NOMO-1 (cell line): Measurements from ENCODE around the gene NRDC.
"Not testable (repeated sequence)": the region's sequence is repeated elsewhere in the genome, so short reads cannot be mapped to it uniquely, and the experiment has no call there.

Experiments
- DNase-seq, 2 experiments: peaks; one replicate each; lab custom pipeline; 2025; ENCODE audit not compliant: unreplicated experiment in 2 of 2; lab: John Stamatoyannopoulos, UW

Gene NRDC

DNA sequence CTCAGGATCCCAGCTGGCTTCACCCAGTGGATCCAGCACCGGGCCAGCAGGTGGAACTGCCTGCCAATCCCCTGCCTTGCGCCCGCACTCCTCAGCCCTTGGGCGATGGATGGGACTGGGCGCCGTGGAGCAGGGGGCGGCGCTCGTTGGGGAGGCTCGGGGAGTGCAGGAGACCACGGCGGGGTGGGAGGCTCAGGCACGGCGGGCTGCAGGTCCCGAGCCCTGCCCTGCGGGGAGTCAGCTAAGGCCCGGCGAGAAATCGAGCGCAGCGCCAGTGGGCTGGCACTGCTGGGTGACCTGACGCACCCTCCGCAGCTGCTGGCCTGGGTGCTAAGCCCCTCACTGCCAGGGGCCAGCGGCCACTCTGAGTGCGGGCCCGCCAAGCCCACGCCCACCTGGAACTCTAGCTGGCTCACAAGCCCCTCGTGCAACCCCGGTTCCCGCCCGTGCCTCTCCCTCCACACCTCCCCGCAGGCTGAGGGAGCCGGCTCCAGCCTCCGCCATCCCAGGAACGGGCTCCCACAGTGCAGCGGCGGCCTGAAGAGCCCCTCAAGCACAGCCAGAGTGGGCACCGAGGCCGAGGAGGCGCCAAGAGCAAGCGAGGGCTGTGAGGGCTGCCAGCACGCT lies 31.1 kb downstream of the NRDC start:
- DNase-seq, result no peak

DNA sequence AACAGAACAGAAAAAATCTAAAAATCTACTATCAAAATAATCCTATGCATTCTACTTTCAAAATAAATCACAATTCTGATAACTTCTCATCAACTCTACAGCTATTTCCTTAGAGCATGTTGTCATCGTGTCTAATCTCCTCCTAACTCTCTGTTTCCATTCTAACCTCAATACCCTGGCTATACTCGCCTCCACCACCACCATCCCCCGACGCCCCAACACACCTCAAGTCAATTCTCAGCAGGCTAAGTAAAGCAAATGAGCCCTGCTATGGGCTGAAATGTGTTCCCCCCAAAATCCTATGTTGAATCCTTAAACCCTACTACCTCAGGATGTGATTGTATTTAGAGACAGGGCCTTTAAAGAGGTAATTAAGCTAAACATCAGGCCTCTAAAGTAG lies 34.6 kb downstream of the NRDC start:
- DNase-seq, result no peak

DNA sequence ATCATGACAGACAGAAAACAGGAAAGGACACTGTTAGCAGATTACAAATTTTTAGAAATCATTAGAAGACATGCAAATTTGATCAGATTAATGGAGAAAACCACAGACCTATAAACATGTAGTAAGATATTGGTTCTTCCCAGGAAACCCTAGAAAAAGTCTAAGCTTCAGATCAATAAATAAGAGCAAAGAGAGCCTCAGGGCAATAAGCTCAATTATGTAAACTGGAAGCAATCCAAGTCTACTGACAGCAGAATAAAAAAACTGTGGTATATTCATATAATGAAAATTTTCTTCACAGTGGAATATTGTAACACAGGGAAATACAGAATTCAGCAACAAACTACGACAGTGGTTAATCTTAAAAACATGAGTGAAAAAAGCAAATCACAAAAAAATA lies 36.3 kb downstream of the NRDC start:
- DNase-seq, result no peak

DNA sequence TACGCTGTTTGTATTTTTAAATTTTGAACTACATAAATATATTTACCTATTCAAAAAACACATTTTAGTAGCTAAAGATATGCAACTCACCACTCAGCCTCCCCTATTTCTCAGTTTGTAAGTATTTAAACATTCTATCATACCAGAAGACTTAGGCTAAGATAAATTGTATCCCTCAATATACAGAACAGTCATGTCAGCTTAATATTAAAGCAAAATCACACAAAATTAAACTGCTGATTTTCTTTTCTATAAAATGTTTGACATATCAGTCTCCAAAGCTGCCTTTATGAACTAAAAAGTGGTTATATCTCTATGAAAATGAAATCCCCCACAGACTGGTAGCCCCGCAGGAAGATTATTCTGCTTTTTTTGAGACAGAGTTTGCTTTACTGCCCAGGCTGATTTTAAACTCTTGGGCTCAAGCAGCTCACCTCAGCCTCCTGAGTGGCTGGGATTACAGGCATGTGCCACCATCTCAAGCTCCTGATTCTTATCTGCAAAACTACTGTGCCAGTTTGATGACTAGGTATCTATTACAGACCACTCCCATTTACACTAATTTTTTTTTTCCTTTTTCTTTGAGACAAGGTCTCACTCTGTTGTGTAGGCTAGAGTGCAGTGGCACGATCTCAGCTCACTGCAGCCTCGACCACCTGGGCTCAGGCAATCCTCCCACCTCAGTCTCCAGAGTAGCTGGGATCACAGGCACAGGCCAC lies 37.6 kb downstream of the NRDC start:
- no peak for DNase-seq

GRCh38 chr1:51840182-51840581 lies 38.3 kb downstream of the NRDC start:
- DNase-seq, result no peak

GRCh38 chr1:51839094-51839493 lies 39.4 kb downstream of the NRDC start:
- no peak for DNase-seq

DNA sequence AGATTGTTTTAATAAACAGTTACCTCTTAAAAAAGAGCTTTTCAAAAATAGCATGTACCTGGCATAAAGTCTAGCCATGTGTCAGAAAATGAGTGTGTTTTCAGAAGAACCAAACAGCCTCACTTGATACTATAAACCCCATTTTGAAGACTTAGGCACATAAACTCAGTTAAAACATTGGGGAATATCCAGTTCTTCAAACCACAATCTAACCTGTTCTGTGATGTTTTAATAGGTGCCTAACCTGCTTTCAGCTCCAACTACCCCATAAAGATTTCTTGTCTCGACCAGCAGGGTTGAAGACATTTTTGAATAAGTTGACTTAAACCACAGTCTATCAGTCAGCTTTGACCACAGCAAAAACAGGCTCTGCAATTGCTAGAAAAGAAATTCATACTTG lies 41.3 kb downstream of the NRDC start:
- DNase-seq, result no peak

- no peak for DNase-seq
Measured at GRCh38 chr1:51833700-51834099, 44.8 kb downstream of the NRDC start.

GRCh38 chr1:51829058-51829457 lies 49.5 kb downstream of the NRDC start:
- DNase-seq, result no peak

DNA sequence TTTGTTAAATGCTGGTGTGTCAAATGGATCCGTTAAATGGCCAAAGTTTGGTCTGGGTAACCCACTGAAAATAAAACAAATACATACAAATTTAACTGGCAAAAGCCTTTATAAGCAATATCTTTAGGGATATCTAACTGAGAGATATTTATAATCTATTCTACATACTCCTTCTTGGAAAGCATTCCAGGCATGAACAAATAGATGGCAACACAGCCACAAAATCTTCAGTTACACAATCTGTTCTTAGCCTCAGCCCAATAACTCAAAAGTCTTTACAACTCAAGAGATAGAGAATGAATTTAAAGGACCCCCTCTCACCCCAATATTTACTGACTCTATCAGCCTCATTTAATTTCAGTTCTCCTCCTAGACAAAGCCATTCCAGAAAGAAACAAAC lies 58.7 kb downstream of the NRDC start:
- no peak for DNase-seq

GRCh38 chr1:51819021-51819420 lies 59.5 kb downstream of the NRDC start:
- not testable (repeated sequence) for DNase-seq

- no peak for DNase-seq
Measured at GRCh38 chr1:51818487-51818886, 60.0 kb downstream of the NRDC start.

- DNase-seq, result no peak
Measured at GRCh38 chr1:51814513-51814912, 64.0 kb downstream of the NRDC start.

- DNase-seq, result no peak
Measured at GRCh38 chr1:51799372-51799771, 79.2 kb downstream of the NRDC start.

- no peak for DNase-seq
Measured at GRCh38 chr1:51794868-51795267, 83.7 kb downstream of the NRDC start.

GRCh38 chr1:51794260-51794659 lies 84.3 kb downstream of the NRDC start:
- no peak for DNase-seq

DNA sequence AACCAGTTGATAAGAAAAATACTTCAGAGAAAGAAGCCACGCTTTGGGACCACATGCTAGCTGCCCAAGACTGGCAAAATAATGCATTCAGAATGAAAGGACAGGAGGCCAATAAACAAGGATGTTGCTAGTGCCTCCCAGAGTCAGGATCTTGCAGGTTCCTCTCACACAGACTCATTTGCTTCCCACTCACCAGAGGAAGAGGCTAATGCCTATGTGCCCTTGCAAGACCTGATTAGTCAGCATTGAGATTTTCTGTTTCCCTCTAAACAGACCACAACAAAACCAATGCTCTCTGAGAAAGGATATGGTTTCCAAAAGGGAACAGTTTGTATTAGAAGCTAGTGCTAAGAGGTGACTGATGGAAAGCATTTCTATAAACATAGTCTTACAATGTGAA lies 85.7 kb downstream of the NRDC start:
- DNase-seq, result no peak

DNA sequence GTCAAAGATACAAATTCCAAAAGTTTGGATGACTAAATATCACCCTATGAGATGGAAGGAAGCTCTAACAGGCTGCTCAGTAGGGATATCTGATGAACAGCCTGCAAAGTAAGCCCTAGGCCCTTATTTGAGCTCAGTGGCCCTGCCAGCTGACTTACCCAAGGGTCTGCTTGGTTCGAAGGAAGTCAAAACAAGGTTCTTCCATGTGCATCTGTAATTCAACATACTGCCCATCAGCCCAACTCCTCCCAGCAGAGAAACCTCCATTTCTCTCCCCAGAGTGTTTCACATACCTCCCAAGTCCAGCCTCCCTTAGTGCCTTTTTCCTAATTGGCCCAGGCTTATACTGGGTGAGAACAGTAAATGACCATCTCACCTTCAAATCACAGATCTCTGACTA lies 86.6 kb downstream of the NRDC start:
- no peak for DNase-seq

GRCh38 chr1:51790385-51790784 lies 88.1 kb downstream of the NRDC start:
- DNase-seq, result no peak

DNA sequence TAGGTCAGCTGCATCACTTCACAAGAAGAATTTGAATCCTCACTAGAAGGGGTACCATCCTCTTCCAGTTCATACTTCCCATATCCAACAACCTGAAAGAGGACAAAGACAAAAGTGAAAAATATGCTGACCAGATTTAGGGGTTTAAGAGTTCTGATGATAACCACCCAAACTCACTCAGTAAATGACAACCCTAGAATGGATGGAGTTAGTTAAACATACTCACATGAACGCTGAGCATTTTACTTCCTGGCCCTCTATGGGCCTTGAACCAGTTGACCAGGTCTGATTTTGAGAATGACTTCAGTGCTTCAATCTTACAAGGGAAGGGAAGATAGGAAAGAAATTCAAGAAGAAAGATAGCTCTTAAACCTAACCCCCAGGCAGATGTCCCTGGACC lies 89.2 kb downstream of the NRDC start:
- no peak for DNase-seq

GRCh38 chr1:51788938-51789337 lies 89.6 kb downstream of the NRDC start:
- no peak for DNase-seq

GRCh38 chr1:51784997-51785421 lies 93.5 kb downstream of the NRDC start:
- DNase-seq, result no peak

DNA sequence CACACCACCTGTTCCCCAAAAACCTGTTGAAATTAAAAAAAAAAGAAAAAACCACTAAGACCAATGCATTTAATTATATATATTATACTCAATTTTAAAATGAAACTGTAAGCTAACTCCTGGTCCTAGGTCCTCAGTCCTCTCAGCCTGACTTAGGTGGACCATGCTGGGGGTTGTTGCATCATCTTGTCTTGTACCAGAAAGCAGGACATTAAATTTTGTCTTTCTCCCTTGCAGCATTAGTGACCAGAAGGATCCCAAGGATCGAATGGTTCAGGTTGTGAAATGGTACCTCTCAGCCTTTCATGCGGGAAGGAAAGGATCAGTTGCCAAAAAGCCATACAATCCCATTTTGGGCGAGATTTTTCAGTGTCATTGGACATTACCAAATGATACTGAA lies 97.6 kb downstream of the NRDC start:
- DNase-seq, result no peak
